Activated T-helper 2 cell treated with anti-CD3 and anti-CD28 coated beads, Interferon-gamma antibody, Interleukin-2, Interleukin-4, amounts not matched to agents 10 μg/mL and 5 μg/mL and 100 μg/mL, durations not matched to agents 14 hours and 24 hours and 36 hours (primary cell): ENCODE data around the gene C10orf90. TPM values are rescaled to one million over a fixed set of nuclear protein-coding genes. Genes with fewer than 3 reads are reported as not detected.

Experiments
- DNase-seq: peaks from one replicate; pipeline ENCODE4 v3.0.0; 2021; ENCODE audit warnings: low spot score
- H3K27ac Mint-ChIP-seq: one replicate; pipeline ENCODE4 v1.8.0; 2021; ENCODE audit warnings: mixed read lengths
- H3K27me3 Mint-ChIP-seq: one replicate; pipeline ENCODE4 v1.8.0; 2021; ENCODE audit warnings: low read depth, mixed read lengths
- H3K36me3 Mint-ChIP-seq: one replicate; pipeline ENCODE4 v1.8.0; 2021; ENCODE audit warnings: low read depth, mixed read lengths
- H3K4me1 Mint-ChIP-seq: one replicate; pipeline ENCODE4 v1.8.0; 2021; ENCODE audit warnings: low read depth, mixed read lengths
- H3K4me3 Mint-ChIP-seq: one replicate; pipeline ENCODE4 v1.8.0; 2021; ENCODE audit warnings: low read depth, mild to moderate bottlenecking, moderate library complexity, mixed read lengths
- H3K9me3 Mint-ChIP-seq: one replicate; pipeline ENCODE4 v1.8.0; 2021; ENCODE audit warnings: mixed read lengths
- intact Hi-C: fragments of 100-400 bp; cut with micrococcal nuclease; formaldehyde crosslinking; loops from one replicate; pipeline ENCODE4 v1.15.1; 2023
- total RNA-seq: library from RNA; stranded (reverse); gene quantifications from 2 replicates; pipeline ENCODE4 v1.2.3, GENCODE V29; 2022

The C10orf90 gene
- total RNA-seq, 1 donor from 2014 or later: not detected

- intact Hi-C loops: no loop called here
- Mint-ChIP-seq H3K4me1 (no peaks in the 10 kb centered on the region), H3K36me3 (no peaks in the 10 kb centered on the region), H3K4me3 (no peak overlapping the region), H3K27me3 (no peaks in the 10 kb centered on the region), H3K27ac (no peak overlapping the region), H3K9me3 (no peaks in the 10 kb centered on the region)
- no peak for DNase-seq
Measured at GRCh38 chr10:126687121-126687606, 16.7 kb upstream of the C10orf90 start.

GRCh38 chr10:126686719-126687118 lies 16.2 kb upstream of the C10orf90 start:
- no peak overlapping the region for H3K4me3 Mint-ChIP-seq
- no peaks in the 10 kb centered on the region for H3K9me3 Mint-ChIP-seq
- no peak overlapping the region for H3K27ac Mint-ChIP-seq
- H3K27me3 Mint-ChIP-seq: no peaks in the 10 kb centered on the region
- no peaks in the 10 kb centered on the region for H3K36me3 Mint-ChIP-seq
- H3K4me1 Mint-ChIP-seq: no peaks in the 10 kb centered on the region
- DNase-seq: no peak
- intact Hi-C loops: no loop called here

GRCh38 chr10:126686268-126686667 lies 15.8 kb upstream of the C10orf90 start:
- Mint-ChIP-seq H3K4me1 (no peaks in the 10 kb centered on the region), H3K4me3 (no peak overlapping the region), H3K36me3 (no peaks in the 10 kb centered on the region), H3K27ac (no peak overlapping the region), H3K9me3 (no peaks in the 10 kb centered on the region), H3K27me3 (no peaks in the 10 kb centered on the region)
- intact Hi-C loops: no loop called here
- DNase-seq: no peak

DNA sequence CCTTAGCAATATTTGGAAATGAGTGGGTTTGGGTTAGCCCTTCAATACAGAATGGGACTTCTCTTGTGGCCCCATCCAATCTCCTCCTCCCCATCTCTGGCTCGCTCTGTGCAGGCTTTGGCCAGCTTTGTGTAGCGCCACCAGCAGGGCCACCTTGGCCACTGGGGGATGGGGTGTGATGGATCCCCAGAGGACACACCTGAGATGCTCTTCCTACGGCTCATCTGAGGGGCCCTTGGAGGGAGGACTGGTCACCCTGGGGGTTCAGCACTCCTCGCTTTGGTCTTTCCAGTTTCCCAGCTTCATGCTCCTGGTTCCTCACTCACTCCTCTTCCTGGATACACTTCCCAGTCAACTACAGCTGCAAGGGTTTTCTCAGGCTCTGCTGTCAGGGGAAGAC lies 15.3 kb upstream of the C10orf90 start:
- no peak overlapping the region for H3K27ac Mint-ChIP-seq
- no peaks in the 10 kb centered on the region for H3K36me3 Mint-ChIP-seq
- H3K9me3 Mint-ChIP-seq: no peaks in the 10 kb centered on the region
- no peaks in the 10 kb centered on the region for H3K27me3 Mint-ChIP-seq
- DNase-seq: no peak
- intact Hi-C loops: no loop called here
- H3K4me3 Mint-ChIP-seq: no peak overlapping the region
- no peaks in the 10 kb centered on the region for H3K4me1 Mint-ChIP-seq

- intact Hi-C loops: no loop called here
- H3K9me3 Mint-ChIP-seq: no peaks in the 10 kb centered on the region
- H3K27ac Mint-ChIP-seq: no peak overlapping the region
- DNase-seq: no peak
- no peak overlapping the region for H3K4me3 Mint-ChIP-seq
- no peaks in the 10 kb centered on the region for H3K4me1 Mint-ChIP-seq
- H3K36me3 Mint-ChIP-seq: no peaks in the 10 kb centered on the region
- no peaks in the 10 kb centered on the region for H3K27me3 Mint-ChIP-seq
Measured at GRCh38 chr10:126684171-126684745, 13.8 kb upstream of the C10orf90 start.

- no peak overlapping the region for H3K4me3 Mint-ChIP-seq
- intact Hi-C loops: no loop called here
- no peaks in the 10 kb centered on the region for H3K4me1 Mint-ChIP-seq
- no peak for DNase-seq
- no peaks in the 10 kb centered on the region for H3K9me3 Mint-ChIP-seq
- H3K36me3 Mint-ChIP-seq: no peaks in the 10 kb centered on the region
- H3K27ac Mint-ChIP-seq: no peak overlapping the region
- H3K27me3 Mint-ChIP-seq: no peaks in the 10 kb centered on the region
Measured at GRCh38 chr10:126683466-126683865, 13.0 kb upstream of the C10orf90 start.

DNA sequence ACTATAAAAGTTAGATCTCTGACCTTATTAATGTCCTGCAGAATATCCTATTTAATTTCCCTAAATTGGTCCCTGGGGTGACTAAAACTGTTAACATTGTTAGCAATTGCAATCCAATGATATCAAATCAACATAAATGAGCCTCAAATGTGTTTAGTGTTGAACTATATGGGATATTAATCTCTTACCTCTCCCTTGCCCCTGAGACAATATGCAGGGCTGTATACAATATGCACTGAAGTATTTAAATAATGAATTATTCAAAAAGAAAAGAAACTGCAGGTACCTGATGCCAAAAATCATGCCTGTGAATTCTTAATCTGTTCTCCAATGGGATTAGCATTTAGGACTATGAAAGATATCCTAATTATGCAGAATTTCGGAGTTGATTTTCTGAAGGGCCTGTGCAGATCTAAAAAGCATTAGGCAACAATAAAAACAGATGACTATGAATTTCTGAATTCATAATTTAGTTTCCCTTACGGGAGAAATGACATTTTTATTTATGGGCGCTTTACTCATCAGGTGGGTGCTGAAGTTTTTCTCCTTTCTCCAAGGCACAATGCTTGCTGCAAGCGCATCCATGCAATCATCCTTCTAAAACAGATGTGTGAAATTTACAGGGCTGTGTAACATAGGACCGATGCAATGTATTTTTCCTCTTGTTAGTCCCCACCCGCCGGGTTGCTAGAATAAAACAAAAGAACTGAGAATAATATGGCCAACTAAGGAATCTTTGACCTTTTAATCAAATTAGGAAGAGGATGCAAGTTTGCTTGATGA lies 5.4 kb upstream of the C10orf90 start:
- Mint-ChIP-seq H3K36me3 (no peaks in the 10 kb centered on the region), H3K4me1 (no peaks in the 10 kb centered on the region), H3K4me3 (no peak overlapping the region), H3K9me3 (peaks cover 10% of the 10 kb centered on the region), H3K27me3 (no peaks in the 10 kb centered on the region), H3K27ac (no peak overlapping the region)
- intact Hi-C loops: no loop called here
- no peak for DNase-seq

DNA sequence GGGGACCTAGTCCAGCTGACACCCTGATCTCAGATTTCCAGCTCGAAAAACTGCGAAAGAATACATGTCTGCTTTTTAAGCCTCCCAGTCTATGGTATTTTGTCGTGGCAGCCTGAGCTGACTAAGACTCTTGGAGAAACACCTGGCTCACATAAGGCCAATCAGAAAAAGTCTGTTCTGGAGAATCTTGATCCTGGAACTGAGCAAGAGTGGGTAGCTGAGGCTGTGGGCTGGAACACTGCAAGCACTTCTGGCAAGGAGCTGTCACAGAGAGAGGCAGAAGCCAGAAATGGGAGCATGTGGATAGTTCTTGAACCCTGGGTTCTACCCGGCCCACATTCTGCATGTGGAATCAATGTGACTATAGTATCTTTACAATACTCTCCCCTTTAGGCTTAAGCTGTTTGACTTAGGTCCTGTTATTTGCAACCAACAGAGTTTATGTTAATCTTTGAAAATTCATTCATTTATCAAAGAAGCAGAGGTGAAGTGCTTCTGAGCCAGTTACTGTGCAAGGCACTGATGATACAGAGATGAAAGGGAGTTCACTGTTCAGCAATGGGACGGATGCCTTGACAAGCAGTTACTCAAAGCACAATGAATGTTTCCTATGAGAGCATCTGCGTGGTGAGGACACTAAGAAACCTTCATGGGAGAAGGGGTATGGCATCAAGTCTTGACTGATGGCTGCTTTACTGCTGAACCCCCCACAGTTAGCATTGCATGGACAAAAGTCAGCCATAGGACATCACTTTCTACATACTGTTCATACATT lies 4.4 kb upstream of the C10orf90 start:
- Mint-ChIP-seq H3K4me3 (no peak overlapping the region), H3K27me3 (no peaks in the 10 kb centered on the region), H3K36me3 (no peaks in the 10 kb centered on the region), H3K27ac (no peak overlapping the region), H3K4me1 (no peaks in the 10 kb centered on the region), H3K9me3 (peaks cover 12% of the 10 kb centered on the region)
- no peak for DNase-seq
- intact Hi-C loops: no loop called here

- H3K27ac Mint-ChIP-seq: no peak overlapping the region
- no peak overlapping the region for H3K4me3 Mint-ChIP-seq
- H3K27me3 Mint-ChIP-seq: no peaks in the 10 kb centered on the region
- H3K36me3 Mint-ChIP-seq: no peaks in the 10 kb centered on the region
- H3K9me3 Mint-ChIP-seq: peaks cover 12% of the 10 kb centered on the region
- no peak for DNase-seq
- intact Hi-C loops: no loop called here
- H3K4me1 Mint-ChIP-seq: no peaks in the 10 kb centered on the region
Measured at GRCh38 chr10:126673565-126673964, 3.1 kb upstream of the C10orf90 start.

- no peak overlapping the region for H3K4me3 Mint-ChIP-seq
- H3K9me3 Mint-ChIP-seq: peaks cover 12% of the 10 kb centered on the region
- H3K27me3 Mint-ChIP-seq: no peaks in the 10 kb centered on the region
- intact Hi-C loops: no loop called here
- no peaks in the 10 kb centered on the region for H3K4me1 Mint-ChIP-seq
- DNase-seq: no peak
- no peaks in the 10 kb centered on the region for H3K36me3 Mint-ChIP-seq
- no peak overlapping the region for H3K27ac Mint-ChIP-seq
Measured at GRCh38 chr10:126671402-126671975, 996 bp upstream of the C10orf90 start.

- H3K27ac Mint-ChIP-seq: no peak overlapping the region
- no peaks in the 10 kb centered on the region for H3K27me3 Mint-ChIP-seq
- no peak overlapping the region for H3K4me3 Mint-ChIP-seq
- no peaks in the 10 kb centered on the region for H3K36me3 Mint-ChIP-seq
- intact Hi-C loops: no loop called here
- H3K9me3 Mint-ChIP-seq: peaks cover 12% of the 10 kb centered on the region
- no peak for DNase-seq
- H3K4me1 Mint-ChIP-seq: no peaks in the 10 kb centered on the region
Measured at GRCh38 chr10:126670895-126671261, 385 bp upstream of the C10orf90 start.

GRCh38 chr10:126669168-126669567 lies 1.3 kb downstream of the C10orf90 start:
- Mint-ChIP-seq H3K4me3 (no peak overlapping the region), H3K27ac (no peak overlapping the region), H3K36me3 (no peaks in the 10 kb centered on the region), H3K27me3 (no peaks in the 10 kb centered on the region), H3K9me3 (peaks cover 12% of the 10 kb centered on the region), H3K4me1 (no peaks in the 10 kb centered on the region)
- DNase-seq: no peak
- intact Hi-C loops: no loop called here

GRCh38 chr10:126668505-126668904 lies 2.0 kb downstream of the C10orf90 start:
- Mint-ChIP-seq H3K4me1 (no peaks in the 10 kb centered on the region), H3K36me3 (no peaks in the 10 kb centered on the region), H3K27ac (no peak overlapping the region), H3K27me3 (no peaks in the 10 kb centered on the region), H3K9me3 (peaks cover 12% of the 10 kb centered on the region), H3K4me3 (no peak overlapping the region)
- intact Hi-C loops: no loop called here
- DNase-seq: no peak
